HEK293 (cell line): ENCODE results near the gene DCAF15.

Experiments
- GLI2 ChIP-seq: fragments of 450-650 bp; formaldehyde crosslinking; IDR thresholded peaks from 2 replicates; pipeline ENCODE4; 2017; ENCODE audit warnings: missing biosample characterization, missing genetic modification characterization, low read depth, borderline replicate concordance
- KLF16 ChIP-seq: fragments of 450-650 bp; formaldehyde crosslinking; IDR thresholded peaks from 2 replicates; pipeline ENCODE4 v1.5.1; 2017; ENCODE audit warnings: missing biosample characterization, missing genetic modification characterization
- KLF8 ChIP-seq: fragments of 450-650 bp; formaldehyde crosslinking; IDR thresholded peaks from 2 replicates; pipeline ENCODE4 v1.5.1; 2016; ENCODE audit warnings: missing biosample characterization, missing genetic modification characterization
- RBAK ChIP-seq: fragments of 450-650 bp; formaldehyde crosslinking; IDR thresholded peaks from 2 replicates; pipeline ENCODE4 v1.5.1; 2016; ENCODE audit warnings: missing biosample characterization, missing genetic modification characterization
- ZBTB21 ChIP-seq: fragments of 450-650 bp; formaldehyde crosslinking; IDR thresholded peaks from 2 replicates; pipeline ENCODE4 v1.5.1; 2017; ENCODE audit warnings: missing biosample characterization, missing genetic modification characterization
- ZFP3 ChIP-seq: fragments of 450-650 bp; formaldehyde crosslinking; IDR thresholded peaks from 2 replicates; pipeline ENCODE4 v1.5.1; 2016; ENCODE audit warnings: low read depth, missing biosample characterization, missing genetic modification characterization
- ZNF354C ChIP-seq: fragments of 450-650 bp; formaldehyde crosslinking; IDR thresholded peaks from 2 replicates; pipeline ENCODE4 v1.5.1; 2016; ENCODE audit warnings: missing biosample characterization, missing genetic modification characterization, low read depth, borderline replicate concordance
- ZNF391 ChIP-seq: fragments of 450-650 bp; formaldehyde crosslinking; IDR thresholded peaks from 2 replicates; pipeline ENCODE4 v1.5.1; 2016; ENCODE audit warnings: low read depth, missing biosample characterization, missing genetic modification characterization, borderline replicate concordance
- ZNF423 ChIP-seq: fragments of 450-650 bp; formaldehyde crosslinking; IDR thresholded peaks from 2 replicates; pipeline ENCODE4 v1.5.1; 2016; ENCODE audit warnings: missing biosample characterization, missing genetic modification characterization
- ZNF623 ChIP-seq: fragments of 450-650 bp; formaldehyde crosslinking; IDR thresholded peaks from 2 replicates; pipeline ENCODE4 v1.5.1; 2016; ENCODE audit warnings: missing biosample characterization, missing genetic modification characterization
- ZNF677 ChIP-seq: fragments of 450-650 bp; IDR thresholded peaks from 2 replicates; pipeline ENCODE4 v1.5.0; 2018; ENCODE audit warnings: missing biosample characterization, mild to moderate bottlenecking, missing genetic modification characterization, moderate library complexity
- ZNF701 ChIP-seq: fragments of 450-650 bp; formaldehyde crosslinking; IDR thresholded peaks from 2 replicates; pipeline ENCODE4 v1.5.1; 2016; ENCODE audit warnings: missing biosample characterization, missing genetic modification characterization
- TF ChIP-seq, protein P1 (sequence below): fragments of 450-650 bp; formaldehyde crosslinking; IDR thresholded peaks from 2 replicates; pipeline ENCODE4 v1.5.1; 2016; ENCODE audit warnings: missing biosample characterization, missing genetic modification characterization, borderline replicate concordance
- TF ChIP-seq, protein P2 (sequence below): fragments of 450-650 bp; formaldehyde crosslinking; IDR thresholded peaks from 2 replicates; pipeline ENCODE4 v1.5.1; 2016; ENCODE audit warnings: missing biosample characterization, missing genetic modification characterization
- TF ChIP-seq, protein P3 (sequence below): fragments of 450-650 bp; formaldehyde crosslinking; IDR thresholded peaks from 2 replicates; pipeline ENCODE4 v1.5.1; 2016; ENCODE audit warnings: missing biosample characterization, missing genetic modification characterization
- TF ChIP-seq, protein P4 (sequence below): fragments of 450-650 bp; formaldehyde crosslinking; IDR thresholded peaks from 2 replicates; pipeline ENCODE4 v1.5.1; 2017; ENCODE audit warnings: missing biosample characterization, missing genetic modification characterization
- TF ChIP-seq, protein P5 (sequence below): fragments of 450-650 bp; formaldehyde crosslinking; IDR thresholded peaks from 2 replicates; pipeline ENCODE4 v1.5.1; 2016; ENCODE audit warnings: missing biosample characterization, missing genetic modification characterization
- TF ChIP-seq, protein P6 (sequence below): fragments of 450-650 bp; formaldehyde crosslinking; IDR thresholded peaks from 2 replicates; pipeline ENCODE4 v1.5.0; 2017; ENCODE audit warnings: missing biosample characterization, missing genetic modification characterization, borderline replicate concordance

DCAF15 gene

DNA sequence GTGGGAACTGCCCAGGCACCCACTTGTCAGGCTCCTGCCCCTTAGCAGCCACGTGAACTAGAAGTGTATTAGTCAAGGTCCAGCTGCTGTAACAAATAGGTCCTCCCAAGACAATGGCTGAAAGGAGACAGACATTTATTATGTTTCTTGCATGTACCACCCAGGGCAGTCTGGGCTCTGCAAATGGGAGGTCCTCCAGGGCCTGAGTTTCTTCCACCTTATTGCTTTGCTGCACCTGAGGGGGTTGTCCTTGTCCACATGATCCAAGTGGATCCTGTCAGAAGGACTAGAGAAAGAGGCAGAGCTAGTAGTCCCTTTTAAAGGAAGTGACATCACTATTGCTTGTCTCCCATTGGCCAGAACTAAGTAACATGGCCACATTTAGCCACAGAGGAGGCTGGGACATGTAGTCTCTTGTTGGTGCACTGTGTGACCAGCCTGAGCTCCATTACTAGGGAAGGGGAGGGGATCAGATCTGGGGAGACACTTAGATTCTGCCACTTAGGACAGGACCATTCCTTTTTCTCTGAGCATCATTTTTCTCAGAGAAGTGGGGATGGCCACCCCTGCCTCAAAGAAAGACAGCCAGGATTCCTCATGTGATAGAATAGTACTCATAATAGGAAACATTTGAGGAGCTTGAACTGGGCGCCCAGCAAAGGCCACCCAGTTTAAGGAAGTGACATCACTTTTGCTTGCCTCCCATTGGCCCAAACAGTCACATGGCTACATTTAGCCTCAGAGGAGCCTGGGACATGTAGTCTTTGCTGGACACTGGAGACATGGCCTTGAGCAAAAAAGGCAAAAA is 31.2 kb upstream of the DCAF15 start (continued):
- TF ChIP-seq, protein P1, sequence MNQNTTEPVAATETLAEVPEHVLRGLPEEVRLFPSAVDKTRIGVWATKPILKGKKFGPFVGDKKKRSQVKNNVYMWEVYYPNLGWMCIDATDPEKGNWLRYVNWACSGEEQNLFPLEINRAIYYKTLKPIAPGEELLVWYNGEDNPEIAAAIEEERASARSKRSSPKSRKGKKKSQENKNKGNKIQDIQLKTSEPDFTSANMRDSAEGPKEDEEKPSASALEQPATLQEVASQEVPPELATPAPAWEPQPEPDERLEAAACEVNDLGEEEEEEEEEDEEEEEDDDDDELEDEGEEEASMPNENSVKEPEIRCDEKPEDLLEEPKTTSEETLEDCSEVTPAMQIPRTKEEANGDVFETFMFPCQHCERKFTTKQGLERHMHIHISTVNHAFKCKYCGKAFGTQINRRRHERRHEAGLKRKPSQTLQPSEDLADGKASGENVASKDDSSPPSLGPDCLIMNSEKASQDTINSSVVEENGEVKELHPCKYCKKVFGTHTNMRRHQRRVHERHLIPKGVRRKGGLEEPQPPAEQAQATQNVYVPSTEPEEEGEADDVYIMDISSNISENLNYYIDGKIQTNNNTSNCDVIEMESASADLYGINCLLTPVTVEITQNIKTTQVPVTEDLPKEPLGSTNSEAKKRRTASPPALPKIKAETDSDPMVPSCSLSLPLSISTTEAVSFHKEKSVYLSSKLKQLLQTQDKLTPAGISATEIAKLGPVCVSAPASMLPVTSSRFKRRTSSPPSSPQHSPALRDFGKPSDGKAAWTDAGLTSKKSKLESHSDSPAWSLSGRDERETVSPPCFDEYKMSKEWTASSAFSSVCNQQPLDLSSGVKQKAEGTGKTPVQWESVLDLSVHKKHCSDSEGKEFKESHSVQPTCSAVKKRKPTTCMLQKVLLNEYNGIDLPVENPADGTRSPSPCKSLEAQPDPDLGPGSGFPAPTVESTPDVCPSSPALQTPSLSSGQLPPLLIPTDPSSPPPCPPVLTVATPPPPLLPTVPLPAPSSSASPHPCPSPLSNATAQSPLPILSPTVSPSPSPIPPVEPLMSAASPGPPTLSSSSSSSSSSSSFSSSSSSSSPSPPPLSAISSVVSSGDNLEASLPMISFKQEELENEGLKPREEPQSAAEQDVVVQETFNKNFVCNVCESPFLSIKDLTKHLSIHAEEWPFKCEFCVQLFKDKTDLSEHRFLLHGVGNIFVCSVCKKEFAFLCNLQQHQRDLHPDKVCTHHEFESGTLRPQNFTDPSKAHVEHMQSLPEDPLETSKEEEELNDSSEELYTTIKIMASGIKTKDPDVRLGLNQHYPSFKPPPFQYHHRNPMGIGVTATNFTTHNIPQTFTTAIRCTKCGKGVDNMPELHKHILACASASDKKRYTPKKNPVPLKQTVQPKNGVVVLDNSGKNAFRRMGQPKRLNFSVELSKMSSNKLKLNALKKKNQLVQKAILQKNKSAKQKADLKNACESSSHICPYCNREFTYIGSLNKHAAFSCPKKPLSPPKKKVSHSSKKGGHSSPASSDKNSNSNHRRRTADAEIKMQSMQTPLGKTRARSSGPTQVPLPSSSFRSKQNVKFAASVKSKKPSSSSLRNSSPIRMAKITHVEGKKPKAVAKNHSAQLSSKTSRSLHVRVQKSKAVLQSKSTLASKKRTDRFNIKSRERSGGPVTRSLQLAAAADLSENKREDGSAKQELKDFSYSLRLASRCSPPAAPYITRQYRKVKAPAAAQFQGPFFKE (tag by site-specific recombination) = no peak
- no peak for TF ChIP-seq ZNF354C (tag by site-specific recombination)
- no peak for TF ChIP-seq ZBTB21 (tag by site-specific recombination)
- TF ChIP-seq, protein P2, sequence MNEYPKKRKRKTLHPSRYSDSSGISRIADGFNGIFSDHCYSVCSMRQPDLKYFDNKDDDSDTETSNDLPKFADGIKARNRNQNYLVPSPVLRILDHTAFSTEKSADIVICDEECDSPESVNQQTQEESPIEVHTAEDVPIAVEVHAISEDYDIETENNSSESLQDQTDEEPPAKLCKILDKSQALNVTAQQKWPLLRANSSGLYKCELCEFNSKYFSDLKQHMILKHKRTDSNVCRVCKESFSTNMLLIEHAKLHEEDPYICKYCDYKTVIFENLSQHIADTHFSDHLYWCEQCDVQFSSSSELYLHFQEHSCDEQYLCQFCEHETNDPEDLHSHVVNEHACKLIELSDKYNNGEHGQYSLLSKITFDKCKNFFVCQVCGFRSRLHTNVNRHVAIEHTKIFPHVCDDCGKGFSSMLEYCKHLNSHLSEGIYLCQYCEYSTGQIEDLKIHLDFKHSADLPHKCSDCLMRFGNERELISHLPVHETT = no peak
- TF ChIP-seq, protein P3, sequence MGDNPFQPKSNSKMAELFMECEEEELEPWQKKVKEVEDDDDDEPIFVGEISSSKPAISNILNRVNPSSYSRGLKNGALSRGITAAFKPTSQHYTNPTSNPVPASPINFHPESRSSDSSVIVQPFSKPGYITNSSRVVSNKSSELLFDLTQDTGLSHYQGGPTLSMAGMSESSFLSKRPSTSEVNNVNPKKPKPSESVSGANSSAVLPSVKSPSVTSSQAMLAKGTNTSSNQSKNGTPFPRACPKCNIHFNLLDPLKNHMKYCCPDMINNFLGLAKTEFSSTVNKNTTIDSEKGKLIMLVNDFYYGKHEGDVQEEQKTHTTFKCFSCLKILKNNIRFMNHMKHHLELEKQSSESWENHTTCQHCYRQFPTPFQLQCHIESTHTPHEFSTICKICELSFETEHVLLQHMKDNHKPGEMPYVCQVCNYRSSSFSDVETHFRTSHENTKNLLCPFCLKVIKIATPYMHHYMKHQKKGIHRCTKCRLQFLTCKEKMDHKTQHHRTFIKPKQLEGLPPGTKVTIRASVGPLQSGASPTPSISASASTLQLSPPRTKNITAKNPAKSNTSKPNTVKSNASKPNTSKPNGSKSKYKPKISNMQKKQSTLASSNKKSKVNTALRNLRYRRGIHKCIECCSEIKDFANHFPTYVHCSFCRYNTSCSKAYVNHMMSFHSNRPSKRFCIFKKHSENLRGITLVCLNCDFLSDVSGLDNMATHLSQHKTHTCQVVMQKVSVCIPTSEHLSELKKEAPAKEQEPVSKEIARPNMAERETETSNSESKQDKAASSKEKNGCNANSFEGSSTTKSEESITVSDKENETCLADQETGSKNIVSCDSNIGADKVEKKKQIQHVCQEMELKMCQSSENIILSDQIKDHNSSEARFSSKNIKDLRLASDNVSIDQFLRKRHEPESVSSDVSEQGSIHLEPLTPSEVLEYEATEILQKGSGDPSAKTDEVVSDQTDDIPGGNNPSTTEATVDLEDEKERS (tag by site-specific recombination) = peak; percentile 73; the same call in 1 of the 2 replicates
- TF ChIP-seq ZNF423 = no peak
- TF ChIP-seq GLI2 (tag by site-specific recombination) = no peak
- TF ChIP-seq, protein P4, sequence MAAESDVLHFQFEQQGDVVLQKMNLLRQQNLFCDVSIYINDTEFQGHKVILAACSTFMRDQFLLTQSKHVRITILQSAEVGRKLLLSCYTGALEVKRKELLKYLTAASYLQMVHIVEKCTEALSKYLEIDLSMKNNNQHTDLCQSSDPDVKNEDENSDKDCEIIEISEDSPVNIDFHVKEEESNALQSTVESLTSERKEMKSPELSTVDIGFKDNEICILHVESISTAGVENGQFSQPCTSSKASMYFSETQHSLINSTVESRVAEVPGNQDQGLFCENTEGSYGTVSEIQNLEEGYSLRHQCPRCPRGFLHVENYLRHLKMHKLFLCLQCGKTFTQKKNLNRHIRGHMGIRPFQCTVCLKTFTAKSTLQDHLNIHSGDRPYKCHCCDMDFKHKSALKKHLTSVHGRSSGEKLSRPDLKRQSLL = no peak
- no peak for TF ChIP-seq ZNF701
- no peak for TF ChIP-seq ZNF677 (tag by site-specific recombination)
- TF ChIP-seq RBAK (tag by site-specific recombination) = peak; percentile 69; the same call in 1 of the 2 replicates
- no peak for TF ChIP-seq KLF16 (tag by site-specific recombination)
- TF ChIP-seq KLF8 = 0 out of 2 replicates have a peak, but pooled peaks have one; percentile 16
- no peak for TF ChIP-seq ZNF391 (tag by site-specific recombination)
- 0 out of 2 replicates have a peak, but pooled peaks have one; percentile 10 for TF ChIP-seq ZNF623 (tag by site-specific recombination)
- TF ChIP-seq, protein P5, sequence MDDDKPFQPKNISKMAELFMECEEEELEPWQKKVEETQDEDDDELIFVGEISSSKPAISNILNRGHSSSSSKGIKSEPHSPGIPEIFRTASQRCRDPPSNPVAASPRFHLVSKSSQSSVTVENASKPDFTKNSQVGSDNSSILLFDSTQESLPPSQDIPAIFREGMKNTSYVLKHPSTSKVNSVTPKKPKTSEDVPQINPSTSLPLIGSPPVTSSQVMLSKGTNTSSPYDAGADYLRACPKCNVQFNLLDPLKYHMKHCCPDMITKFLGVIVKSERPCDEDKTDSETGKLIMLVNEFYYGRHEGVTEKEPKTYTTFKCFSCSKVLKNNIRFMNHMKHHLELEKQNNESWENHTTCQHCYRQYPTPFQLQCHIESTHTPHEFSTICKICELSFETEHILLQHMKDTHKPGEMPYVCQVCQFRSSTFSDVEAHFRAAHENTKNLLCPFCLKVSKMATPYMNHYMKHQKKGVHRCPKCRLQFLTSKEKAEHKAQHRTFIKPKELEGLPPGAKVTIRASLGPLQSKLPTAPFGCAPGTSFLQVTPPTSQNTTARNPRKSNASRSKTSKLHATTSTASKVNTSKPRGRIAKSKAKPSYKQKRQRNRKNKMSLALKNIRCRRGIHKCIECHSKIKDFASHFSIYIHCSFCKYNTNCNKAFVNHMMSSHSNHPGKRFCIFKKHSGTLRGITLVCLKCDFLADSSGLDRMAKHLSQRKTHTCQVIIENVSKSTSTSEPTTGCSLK (tag by site-specific recombination) = no peak
- TF ChIP-seq, protein P6, sequence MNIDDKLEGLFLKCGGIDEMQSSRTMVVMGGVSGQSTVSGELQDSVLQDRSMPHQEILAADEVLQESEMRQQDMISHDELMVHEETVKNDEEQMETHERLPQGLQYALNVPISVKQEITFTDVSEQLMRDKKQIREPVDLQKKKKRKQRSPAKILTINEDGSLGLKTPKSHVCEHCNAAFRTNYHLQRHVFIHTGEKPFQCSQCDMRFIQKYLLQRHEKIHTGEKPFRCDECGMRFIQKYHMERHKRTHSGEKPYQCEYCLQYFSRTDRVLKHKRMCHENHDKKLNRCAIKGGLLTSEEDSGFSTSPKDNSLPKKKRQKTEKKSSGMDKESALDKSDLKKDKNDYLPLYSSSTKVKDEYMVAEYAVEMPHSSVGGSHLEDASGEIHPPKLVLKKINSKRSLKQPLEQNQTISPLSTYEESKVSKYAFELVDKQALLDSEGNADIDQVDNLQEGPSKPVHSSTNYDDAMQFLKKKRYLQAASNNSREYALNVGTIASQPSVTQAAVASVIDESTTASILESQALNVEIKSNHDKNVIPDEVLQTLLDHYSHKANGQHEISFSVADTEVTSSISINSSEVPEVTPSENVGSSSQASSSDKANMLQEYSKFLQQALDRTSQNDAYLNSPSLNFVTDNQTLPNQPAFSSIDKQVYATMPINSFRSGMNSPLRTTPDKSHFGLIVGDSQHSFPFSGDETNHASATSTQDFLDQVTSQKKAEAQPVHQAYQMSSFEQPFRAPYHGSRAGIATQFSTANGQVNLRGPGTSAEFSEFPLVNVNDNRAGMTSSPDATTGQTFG (tag by site-specific recombination) = no peak
- TF ChIP-seq ZFP3 (tag by site-specific recombination) = no peak
